CD4-positive, alpha-beta T cell treated with Interleukin-15 for 1 hour (primary cell): ENCODE measurements around the gene CYP17A1.
A peak's percentile ranks its signal among the peaks of the same experiment; 100 is the strongest.
"Not testable (repeated sequence)": the region's sequence is repeated elsewhere in the genome, so short reads cannot be mapped to it uniquely, and the experiment has no call there.

Experiments
- DNase-seq: peaks from one replicate; pipeline ENCODE4 v3.0.0-alpha.2; 2020

The CYP17A1 gene

DNA sequence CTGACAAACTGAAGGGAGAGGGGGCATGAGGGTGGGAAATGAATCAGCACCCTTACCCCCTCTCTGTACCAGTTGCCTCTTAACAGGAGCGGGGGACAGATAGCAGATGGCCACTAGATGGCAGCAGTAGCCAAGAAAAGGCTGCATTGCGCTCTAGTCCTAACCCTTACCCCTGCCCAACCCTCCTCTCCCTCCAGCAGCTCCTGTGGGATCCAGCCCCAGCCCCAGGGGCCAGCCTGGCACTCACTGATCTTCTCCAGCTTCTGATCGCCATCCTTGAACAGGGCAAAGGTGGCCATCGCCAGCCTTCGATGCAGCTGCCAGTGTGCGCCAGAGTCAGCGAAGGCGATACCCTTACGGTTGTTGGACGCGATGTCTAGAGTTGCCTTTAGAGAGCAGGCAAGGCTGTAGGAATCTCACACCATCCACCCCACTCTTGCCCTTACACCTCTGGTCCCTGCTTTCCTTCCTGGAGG is 2.2 kb downstream of the CYP17A1 start:
- DNase-seq = peak; percentile 71

DNA sequence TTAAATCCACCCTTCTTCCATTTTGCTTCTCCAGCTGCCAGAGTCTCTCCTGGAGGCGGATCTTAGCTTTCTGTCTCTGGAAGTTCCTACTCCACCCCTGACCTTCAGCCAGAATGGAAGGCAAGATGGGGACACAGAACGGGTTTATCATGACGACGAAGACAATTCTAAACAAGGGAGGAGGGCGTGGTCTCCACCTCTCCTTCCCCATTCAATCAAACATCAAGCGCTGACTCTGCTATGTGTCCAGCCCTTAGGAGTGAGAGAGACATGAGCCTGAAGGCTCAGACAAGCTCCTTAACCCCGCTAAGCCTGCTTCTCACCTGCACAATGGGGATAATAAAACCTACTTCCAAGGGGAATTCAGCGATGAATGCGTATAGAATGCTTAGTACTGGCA is 3.1 kb downstream of the CYP17A1 start:
- no peak for DNase-seq

DNA sequence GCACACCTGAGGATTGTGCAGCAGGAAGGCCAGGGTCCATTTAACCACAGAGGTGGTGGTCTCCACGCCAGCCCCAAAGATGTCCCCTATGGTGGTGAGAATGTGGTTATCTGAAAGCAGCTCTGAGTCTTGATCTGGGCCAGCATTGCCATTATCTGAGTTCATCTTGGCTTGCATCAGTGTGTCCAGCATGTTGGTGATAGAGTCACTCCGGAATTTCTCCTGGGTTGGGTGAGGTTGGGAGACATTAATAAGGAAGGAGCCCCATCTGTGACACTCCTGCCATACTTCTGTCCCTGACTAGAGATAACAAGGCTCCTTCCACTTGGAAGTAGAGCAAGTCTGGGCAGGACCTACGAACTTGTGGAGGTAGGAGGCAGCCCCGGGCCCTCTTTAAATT is 4.2 kb downstream of the CYP17A1 start:
- no peak for DNase-seq

DNA sequence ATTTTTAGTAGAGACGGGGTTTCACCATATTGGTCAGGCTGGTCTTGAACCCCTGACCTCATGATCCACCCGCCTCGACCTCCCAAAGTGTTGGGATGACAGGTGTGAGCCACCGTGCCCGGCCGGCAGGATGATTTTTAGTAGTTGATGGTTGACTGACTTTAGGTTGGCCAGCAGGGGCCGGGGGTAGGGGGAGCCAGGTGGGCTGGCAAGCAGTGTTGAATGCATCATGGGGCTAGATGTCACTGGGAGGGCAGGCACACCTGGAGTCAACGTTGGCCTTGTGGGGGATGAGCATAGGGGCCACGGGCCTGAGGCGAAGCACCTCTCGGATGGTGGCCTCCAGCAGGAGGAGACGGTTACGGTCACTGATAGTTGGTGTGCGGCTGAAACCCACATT is 5.0 kb downstream of the CYP17A1 start:
- no peak for DNase-seq

DNA sequence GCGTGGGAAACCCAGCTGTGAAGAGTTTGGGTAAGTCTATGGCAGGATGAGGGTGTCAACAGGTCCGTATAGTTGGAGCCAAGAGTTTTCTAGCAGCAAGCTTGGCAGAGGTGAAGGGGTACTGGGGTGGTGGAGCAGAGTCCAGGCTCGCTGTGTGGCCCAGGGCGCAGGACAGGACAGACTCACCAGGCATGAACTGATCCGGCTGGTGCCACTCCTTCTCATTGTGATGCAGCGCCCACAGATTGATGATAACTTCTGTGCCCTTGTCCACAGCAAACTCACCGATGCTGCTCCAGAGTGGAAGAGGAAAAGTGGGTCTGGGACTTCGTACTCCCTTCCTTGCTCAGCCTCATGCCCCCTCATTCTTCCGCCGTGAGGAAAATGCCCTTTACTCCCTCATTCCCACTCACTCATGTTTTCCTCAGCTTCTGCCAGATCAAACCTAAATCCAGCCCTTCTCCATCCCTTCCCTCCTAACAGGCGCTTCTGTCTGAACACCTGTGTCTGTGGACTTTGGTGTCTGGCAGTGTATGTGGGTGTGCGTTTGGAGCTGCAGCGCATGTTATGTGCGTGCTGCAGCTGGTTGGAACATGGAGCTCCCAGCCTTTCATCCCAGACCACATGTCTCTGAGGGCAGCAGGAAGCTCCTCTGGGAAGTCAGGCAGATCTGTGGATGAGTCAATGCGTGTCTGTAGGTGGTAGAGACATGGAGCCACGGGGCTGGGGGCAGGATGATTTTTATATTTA is 5.7 kb downstream of the CYP17A1 start:
- DNase-seq = no peak

DNA sequence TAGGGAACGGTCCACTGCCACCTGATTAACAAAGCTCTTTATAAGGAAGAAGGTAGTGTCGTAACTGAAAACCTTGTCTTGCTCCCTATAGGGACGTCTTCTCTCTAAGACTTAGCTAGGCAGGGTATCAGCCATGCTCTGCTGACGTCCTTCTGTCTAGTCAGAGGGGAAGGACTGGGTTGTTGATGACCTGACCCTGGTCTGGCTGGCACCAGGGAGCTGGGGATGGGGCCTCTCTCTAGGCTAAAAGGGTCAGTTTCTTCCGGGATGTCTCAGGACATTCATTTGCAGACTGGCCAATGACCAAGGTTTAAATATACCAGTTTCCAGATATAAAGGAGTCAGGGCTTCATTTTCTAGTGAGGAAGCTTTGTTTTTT is 9.6 kb downstream of the CYP17A1 start:
- DNase-seq = no peak

DNA sequence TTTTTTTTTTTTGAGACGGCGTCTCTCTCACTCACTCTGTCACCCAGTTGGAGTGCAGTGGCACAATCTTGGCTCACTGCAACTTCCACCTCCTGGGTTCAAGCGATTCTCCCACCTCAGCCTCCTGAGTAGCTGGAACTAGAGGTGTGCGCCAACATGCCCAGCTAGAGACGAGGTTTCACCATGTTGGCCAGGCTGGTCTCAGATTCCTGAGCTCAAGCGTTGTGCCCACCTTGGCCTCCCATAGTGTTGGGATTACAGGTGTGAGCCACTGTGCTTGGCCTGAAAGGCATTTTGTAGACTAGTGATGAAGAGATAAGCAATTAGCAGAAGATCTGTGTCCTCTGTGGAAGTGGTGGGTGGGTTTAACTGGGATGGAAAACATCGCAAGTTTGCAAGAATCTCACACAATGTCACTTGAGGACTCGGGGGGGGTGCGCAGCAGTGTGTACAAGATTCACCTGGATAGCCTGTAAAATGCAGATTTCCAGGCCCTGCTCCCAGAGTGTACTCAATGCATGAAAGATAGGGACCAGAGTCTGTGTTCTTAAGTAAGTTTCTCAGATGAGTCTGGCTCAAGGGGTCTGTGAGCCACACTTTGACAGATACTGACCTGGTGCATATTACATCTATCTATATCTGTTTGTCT is 10.9 kb downstream of the CYP17A1 start:
- DNase-seq = no peak

DNA sequence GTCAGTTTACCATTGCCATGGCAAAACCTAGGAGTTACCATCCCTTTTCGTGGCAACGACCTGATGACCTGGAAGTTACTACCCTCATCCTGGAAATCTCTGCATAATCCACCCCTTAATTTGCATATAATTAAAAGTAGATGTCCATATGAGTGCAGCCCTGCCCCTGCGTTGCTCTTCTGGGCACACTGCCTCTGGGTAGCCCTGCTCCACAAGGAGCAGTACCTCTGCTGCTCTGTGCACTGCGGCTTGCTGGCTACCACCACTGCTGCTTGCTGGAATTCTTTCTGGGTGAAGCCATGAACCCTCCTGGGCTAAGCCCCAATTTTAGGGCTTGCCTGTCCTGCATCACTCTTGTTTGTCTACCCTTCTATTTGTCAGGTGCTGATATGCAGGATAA is 12.5 kb downstream of the CYP17A1 start:
- DNase-seq = no peak

DNA sequence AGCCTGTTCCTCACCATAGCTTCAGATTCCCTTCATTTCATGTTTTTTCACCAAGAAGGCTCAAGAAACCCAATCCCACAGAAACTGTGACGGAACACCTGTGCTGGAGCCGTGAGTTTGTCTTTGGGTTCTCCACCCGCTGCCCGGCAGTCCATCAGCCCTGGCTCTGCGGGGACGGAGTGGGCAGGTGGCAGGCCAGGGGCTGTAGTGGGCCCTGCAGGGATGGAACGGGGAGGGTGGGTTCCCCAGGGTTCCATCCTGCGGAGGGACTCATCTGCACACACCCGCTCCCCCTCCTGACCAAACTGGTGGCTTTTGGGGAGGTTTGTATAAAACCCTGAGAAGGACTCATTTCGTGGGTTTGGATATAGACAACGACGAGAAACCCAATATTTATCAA is 15.0 kb downstream of the CYP17A1 start:
- no peak for DNase-seq

DNA sequence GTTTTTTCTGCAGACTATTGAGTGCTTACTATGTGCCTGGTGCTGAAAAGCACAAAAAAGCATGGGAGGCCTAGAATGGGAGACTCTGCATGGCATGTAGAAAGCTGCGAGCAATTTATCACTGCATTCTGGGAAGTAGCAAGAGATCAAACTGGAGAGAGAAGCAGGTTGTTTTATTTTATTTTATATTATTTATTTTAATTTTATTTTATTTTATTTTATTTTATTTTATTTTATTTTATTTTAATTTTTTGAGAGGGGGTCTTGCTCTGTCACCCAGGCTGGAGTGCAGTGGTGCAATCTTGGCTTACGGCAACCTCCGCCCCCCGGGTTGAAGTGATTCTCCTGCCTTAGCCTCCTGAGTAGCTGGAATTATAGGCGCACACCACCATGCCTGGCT is 17.2 kb downstream of the CYP17A1 start:
- not testable (repeated sequence) for DNase-seq

DNA sequence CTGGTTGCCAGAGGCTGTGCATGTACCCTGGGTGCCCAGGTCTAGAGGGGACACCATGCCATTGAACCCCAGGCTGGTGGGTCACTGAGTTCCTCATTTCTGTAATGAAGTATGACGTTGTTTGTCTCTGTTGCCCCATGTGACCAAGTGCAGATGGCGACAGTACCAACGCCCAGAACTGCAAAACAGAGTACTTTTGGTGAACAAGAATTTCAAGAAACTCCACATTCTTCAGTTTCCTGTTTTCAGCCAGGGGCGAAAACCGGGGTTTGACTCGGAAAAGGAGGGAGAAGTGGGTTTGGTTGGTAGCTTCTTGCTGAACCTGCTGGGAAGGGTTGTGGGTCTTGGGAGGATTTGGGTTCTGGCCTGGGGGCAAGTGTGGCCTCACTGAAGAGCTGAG is 18.2 kb downstream of the CYP17A1 start:
- DNase-seq = peak; percentile 68

DNA sequence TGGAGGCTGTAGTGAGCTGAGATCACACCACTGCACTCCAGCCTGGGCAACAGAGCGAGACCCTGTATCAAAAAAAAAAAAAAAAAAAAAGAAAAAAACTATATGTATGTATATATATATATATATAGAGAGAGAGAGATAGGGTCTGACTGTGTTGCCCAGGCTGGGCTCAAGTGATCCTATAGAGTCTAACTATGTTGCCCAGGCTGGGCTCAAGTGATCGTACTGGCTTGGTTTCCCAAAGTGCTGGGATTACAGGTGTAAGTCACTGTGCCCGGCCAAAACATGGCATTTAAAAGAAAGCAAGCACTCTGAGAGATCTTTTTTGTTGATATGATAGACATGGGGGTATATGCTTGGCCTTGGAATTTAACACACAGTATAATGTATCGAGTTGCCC is 20.0 kb downstream of the CYP17A1 start:
- no peak for DNase-seq

DNA sequence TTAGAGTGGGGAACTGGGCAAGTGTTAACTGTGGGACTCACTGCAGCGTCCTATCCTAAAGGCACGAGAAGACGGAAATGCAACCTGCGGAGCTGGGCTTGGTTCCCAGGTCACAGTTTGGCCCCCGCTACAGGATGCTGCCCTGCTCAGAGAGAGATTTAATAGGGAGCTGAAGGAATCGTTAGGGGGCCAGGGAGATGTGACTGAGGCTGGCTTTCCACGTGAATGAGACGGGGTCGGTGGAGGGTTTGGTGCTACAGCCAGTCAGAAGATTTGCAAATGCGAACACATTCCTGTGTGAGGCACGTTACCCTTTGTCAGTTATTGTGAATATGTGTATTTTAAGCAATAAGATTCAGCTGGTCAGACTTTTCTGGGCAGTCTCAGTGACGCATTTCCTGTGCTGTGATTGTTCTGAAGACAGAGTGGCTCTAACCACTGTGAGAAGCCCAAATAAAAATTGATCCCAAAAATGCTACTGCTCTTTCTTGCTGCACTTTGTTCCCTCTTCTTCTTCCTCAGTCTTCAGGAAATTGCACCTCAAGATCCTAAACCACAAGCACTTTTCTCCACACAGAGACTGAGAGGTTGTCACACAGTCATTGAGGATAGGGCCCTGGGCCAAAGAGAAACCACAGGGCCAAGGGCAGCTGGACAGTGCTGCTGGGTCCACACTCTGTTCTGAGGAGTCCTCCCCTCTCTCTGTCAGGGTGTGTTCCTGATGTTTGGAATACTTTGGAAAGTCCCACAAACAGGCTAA is 21.2 kb downstream of the CYP17A1 start:
- DNase-seq = peak; percentile 60

DNA sequence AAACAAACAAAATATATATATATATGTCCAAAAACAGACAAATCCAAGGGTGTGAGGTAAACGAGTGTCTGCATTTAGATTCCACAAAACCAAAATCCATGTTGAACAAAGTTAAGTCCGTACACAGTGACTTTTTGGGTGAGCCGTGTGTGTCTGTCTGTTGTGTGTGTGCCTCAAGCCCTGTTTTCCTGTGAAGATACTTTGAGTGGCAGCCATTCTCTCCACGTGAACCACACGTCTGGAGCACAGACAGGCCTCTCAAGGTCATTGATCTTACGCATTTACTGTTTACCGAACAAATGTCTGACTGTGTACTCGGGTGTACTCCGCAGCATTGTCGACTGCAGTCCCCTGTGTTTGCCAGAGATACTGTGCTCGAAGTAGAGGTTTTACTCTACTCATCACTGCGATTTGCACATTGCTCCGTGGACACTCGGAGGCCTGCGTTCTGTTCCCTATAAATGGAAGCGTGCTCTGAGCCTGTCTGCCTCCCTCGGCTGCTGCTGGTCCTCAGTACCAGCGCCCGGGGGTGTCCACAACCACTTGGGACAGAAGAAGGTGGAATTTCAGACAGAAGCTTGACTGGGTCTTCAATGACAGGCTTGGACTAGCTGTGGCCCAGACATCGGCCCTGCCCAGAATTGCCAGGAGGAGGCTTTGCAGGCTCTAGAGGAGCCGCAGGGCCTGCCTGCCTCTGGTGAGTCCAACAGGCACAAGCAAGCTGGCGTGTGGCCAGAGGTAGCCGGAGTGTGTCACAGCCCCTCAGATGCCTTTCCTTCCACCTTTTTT is 22.1 kb downstream of the CYP17A1 start:
- DNase-seq = peak; percentile 24

DNA sequence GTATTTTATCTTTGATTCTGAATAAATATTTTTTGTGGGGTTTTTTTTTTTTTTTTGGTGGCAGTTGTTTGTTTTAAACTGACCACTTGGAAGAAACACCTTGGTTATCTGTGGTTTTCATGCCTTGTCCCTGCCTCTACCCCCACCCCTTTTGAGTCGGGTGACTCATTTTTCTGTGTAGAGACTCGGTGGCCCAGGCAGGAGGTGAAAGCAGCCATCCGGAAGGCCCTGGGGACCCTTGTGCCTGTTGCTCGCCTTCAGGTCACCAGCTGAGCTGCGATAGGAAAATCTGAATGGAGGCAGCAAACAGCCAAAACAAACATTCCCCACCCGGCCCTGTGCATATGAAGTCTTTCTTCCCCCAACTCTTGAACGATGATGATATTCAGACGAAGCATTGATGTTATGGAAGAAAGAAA is 22.8 kb downstream of the CYP17A1 start:
- no peak for DNase-seq

DNA sequence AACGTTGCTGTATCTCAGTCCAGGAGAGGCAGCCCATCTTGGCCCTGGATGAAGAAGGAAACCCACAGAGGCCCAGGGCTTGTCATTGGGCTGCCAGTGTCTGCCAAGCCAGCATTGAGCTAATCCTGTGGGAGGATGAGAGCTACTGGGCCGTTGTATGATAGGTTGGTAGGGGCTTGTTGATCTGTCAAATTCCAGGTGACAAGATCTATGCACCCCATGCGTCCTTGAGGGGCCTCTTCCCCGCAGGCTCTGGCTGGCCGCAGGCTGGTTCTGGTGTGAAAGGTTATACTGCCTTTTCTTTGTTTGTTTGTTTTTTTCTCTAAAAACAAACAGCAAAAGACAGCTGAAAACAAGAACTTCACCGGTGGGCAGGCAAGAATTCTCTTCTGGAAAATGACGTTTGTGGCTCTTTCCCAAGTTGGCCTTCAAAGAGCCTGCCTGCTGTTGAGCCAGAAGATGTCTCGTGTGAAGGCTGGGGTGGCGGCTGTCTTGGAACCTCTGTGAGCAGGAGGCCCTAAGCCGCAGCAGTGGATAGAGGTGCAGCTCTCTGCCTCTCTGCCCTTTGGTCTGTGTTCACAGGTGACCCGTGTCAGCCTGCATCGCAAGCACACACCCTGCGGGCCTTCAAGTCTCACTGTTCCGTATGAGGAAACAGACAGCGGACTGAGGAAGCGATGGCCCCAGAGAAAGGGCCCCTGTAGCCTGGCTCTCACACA is 23.3 kb downstream of the CYP17A1 start:
- DNase-seq = no peak

DNA sequence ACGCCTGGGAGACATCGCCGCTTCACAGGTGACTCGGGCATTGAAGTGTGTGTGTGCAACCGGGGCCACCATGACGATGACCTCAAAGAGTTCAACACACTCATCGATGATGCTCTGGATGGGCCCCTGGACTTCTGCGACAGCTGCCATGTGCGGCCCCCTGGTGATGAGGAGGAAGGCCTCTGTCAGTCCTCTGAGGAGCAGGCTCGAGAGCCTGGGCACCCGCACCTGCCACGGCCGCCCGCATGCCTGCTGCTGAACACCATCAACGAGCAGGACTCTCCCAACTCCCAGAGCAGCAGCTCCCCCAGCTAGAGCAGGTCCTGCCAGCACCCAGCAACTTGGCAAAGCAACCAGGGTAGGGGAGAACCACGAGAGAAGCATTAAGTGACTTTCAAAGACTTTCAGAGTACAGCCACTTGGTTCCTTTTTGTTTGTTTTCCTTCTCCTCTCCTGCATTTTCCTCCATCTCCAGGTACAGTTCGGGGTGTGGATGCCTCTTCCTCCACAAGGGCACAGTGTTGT is 24.1 kb downstream of the CYP17A1 start:
- DNase-seq = no peak

DNA sequence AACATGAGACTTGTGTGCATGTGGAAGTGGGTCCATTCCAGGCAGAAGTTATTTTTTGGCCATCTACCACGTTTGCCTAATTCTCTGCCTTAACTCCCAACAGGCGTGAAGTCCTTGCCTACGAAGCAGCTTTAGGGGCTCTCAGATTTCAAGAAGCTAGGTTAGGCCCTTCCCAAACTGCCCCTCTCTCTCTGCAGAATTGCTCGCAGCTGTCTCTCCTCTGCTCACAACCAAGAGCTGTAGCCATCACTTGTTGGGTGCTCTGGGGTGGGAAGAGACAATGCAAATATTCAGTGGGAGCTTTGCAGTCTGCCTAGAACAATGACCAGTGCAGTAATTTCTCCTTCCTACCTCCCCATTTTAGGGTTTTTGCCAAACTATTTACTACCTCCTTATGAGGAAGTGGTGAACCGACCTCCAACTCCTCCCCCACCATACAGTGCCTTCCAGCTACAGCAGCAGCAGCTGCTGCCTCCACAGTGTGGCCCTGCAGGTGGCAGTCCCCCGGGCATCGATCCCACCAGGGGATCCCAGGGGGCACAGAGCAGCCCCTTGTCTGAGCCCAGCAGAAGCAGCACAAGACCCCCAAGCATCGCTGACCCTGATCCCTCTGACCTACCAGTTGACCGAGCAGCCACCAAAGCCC is 24.9 kb downstream of the CYP17A1 start:
- DNase-seq = no peak

DNA sequence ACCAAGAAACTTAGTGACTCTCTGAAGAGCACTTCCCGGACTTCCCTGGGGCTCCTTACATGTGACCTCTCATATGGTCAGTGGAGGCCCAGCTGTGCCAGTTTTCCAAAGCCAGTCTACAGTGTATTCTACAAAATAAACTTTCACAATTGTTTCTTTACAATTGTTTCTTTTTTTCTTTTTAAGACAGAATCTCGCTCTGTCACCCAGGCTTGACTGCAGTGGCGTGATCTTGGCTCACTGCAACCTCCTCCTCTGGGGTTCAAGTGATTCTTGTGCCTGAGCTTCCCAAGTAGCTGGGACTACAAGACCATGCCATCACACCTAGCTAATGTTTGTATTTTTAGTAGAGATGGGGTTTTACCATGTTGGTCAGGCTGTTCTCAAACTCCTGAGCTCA is 25.9 kb downstream of the CYP17A1 start:
- no peak for DNase-seq

DNA sequence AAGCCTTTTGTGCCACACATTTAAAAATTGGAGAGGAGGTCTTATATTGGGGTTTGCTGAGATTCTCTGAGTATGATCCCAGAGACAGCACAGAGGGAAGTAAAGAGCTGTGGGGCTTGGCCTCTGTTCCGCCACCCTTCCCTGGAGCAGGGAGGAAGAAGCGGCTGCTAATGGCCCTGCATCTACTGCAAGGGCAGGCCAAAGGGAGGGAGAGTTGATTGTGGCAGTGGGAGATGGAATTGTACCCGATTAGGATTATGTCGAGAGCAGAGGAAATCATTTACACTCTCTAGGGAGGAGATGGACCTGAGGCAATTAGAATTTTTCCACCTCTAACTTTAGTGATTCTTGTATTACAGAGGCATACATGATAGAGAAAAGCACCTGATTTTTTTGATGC is 28.8 kb downstream of the CYP17A1 start:
- DNase-seq = no peak

DNA sequence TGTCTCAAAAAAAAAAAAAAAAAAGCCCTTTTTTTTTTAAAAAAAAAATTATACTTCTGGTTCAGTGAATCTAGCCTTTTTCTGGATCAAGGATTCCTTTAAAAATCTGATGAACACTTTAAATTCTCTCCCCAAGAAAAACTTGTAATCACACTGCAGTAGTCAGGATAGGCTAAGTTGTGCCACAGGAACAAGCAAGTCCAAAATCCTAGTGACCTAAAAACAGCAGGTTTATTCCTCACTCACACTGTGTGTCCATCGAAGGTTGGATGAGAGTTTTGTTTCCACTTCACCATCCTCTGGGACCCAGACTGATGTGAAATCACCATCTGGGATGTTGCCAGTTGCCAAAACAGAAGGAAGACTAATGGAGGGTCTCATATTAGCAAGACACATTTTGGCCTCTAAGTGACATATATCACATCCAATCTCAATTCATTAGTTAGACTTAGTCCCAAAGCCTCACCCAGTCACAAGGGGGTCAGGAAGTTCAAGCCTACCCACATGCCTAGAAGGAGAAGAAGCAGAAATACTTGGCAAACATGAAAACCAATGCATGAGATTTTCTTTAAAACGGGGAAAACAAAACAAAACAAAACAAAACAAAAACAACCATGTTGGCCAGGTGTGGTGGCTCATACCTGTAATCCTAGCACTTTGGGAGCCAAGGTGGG is 32.7 kb downstream of the CYP17A1 start:
- no peak for DNase-seq
